Activated CD4-positive, alpha-beta T cell treated with anti-CD3 and anti-CD28 coated beads, Interleukin-2, Interleukin-4, amounts not matched to agents 100 ng/mL and 50 ng/mL, durations not matched to agents 16 hours and 8 hours (primary cell): ENCODE results near the gene NOS3.
A peak's percentile ranks its signal among the peaks of the same experiment; 100 is the strongest.

Experiments used
- DNase-seq: peaks from one replicate; pipeline ENCODE4 v3.0.0-alpha.2; 2020; ENCODE audit warnings: low spot score

Gene NOS3

DNA sequence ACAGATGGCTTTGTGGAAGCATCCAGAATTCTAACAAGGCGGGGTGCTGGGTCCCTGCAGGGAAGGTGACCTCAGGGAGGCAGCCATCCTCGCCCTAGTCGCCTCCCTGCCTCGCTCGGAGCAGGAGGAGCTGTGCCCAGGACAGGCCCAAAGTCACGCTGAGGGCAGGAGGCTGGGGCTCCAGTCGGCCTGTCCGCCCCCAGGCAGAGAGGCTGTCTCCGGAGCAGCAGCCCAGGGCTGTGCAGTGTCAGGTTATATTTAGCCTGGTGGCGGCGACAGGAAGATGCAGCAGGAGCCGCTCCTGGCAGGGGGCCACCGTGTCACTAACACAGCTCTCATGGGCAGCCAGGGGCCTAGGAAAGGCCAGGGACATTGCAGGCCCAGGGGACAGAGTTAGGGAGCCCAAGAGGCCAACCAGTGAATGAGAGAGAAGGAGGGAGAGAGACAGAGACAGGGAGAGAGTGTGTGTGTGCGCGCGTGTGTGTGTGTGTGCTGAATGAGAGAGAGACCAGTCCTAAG, 26.2 kb upstream of the NOS3 start:
- DNase-seq, result no peak

GRCh38 chr7:150965273-150965830, 25.5 kb upstream of the NOS3 start:
- no peak for DNase-seq

- no peak for DNase-seq
Measured at GRCh38 chr7:150966002-150966401, 24.8 kb upstream of the NOS3 start.

- DNase-seq, result no peak
Measured at GRCh38 chr7:150967349-150967748, 23.5 kb upstream of the NOS3 start.

DNA sequence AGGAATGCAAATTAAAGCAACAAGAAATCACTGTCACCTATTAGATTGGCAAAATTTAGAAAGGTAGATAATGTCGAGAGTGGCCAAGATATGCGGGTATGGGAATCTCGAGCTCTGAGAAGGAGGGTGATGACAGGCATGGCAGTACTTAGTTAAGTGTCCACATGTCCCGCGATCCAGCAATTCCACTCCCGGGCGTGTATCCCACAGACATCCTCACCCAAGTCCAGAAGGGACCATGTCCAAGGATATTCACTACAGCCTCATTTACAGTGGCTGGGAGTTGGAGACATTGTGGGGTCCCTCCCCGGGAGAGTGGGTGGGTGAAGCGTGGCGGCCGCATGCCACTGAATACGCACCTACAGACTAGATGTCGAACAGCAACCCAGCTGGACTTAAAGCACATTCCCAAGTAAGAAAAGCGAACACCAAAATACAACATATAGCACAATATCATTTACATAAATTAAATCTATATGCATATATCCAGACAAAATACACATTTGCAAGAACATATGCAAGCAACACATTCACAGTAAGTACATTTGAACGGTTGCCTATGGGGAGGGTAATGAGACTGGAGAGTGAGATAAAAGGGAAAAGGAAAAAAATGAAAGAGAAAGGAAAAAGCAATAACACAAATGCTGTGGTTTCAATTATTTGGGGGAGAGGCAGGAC, 22.6 kb upstream of the NOS3 start:
- no peak for DNase-seq

- no peak for DNase-seq
Measured at GRCh38 chr7:150968734-150969372, 22.0 kb upstream of the NOS3 start.

GRCh38 chr7:150969475-150969874, 21.3 kb upstream of the NOS3 start:
- DNase-seq, result no peak

DNA sequence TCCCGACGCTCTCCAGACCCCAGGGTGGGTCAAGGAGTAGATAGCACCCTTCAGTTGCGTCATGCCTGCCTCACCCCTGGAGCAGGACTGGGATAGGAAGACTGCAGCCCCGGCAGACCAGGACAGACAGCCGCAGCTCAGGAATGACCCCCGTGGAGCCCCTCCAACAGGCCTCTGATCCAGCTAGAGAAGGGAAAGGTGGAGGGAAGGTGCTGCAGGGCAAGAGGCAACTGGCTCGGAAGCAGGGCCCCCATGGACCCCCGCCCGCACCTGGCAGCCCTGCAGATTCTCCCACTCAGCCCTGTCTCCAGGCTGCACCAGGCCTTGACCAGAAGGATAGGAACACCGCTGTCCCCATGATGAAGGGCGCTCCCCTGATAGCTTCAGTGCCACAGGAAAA, 20.4 kb upstream of the NOS3 start:
- no peak for DNase-seq

DNA sequence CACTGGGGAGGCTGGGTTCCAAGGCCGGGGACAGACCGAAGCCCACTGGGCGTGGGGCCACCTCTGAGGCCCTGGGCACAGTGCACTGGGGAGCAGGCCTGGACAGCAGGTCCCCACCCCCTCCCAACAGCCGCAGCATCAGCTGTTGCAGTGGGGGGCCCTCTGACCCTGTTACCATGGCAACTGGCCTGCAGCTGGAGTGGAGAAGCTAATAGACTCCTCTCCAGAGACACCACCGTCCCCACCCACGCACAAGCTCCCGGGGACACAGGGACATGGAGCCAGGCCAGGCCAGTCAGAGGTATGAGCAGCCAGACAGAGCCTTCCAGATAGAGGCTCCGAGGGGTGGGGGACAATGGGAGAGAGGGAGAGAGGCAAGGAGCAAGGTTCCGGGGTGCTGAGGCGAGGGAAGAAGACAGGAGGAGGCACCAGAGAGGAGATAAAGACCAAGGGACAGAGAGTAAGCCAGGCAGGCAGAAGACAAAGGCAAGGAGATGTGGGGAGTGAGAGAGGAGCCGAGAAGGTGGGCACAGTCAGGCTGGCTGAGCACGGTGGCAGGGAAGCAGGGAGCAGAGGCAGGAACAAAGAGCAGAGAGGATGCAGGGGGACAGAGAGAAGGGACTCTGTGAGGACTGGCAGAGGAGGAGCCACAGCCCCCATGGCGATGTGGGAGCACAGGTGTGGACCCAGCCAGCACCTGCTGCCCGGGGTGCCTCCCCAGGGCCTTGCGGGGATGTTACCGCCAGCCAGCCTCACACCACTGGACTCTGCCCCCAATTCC, 19.4 kb upstream of the NOS3 start:
- DNase-seq, result no peak

GRCh38 chr7:150972023-150972468, 18.8 kb upstream of the NOS3 start:
- DNase-seq, result no peak

DNA sequence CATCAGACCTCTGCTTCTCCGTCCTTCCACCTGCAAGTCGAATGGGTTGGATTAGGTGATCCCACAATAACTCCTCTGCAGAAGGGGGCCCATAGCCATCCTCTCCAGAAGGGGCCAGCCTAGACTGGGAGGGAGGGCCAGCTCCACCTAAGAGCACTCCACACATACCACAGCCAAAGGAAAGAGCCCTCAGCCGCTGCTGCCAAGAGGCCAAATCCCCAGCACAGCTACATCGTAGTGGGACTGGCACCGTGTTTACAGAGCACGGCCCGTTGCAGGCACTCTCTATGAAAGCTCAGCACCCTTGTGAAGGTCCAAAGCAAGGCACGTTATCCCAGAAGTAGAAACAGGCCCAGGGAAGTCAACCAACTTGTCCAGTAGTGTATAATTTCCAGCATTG, 18.1 kb upstream of the NOS3 start:
- DNase-seq, result no peak

- DNase-seq, result no peak
Measured at GRCh38 chr7:150973571-150974451, 17.0 kb upstream of the NOS3 start.

DNA sequence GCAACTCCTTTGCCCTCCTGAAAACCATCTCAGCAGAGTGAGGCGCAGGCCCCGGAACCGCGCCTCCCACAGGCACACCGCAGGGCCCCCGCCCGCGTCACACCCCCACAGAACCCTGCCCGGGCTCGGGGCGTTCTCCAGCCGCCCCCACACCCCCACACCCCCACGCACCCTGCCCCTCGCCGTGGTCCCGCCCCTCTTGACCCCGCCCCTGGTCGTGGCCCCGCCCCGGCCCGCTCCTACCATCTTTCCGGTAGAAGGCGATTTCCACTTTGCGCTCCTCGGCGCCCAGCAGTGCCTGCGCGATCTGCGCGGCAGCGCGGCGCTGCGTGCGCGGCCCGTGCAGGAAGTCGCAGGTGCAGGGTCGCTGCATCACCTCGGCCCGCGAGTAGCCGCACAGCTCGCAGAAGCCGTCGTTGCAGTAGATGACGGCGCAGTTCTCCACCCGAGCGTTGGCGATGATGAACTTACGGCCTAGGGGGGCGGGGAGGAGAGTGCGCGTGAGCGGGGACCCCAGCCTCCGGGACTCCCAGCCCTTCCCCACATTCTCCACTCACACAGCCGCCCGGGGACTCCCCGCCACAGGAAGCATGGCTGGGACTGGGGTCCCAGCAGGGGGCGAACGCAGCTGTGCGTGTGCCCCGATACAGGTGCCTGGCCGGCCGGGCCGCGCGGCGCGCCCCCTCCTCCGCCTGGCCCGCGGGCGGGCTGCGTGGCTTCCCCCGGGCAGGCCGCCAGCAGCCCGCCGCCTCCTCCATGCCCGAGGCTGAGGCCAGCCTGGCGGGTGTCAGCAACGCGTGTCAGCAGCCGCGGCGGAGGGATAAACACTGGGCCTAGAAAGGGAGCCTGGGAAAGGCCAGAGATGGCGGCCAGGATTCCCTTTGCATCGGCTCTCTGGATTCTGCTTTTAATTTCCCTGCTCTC, 16.1 kb upstream of the NOS3 start:
- peak; percentile 78 for DNase-seq

- DNase-seq, result no peak
Measured at GRCh38 chr7:150975536-150976319, 15.1 kb upstream of the NOS3 start.

DNA sequence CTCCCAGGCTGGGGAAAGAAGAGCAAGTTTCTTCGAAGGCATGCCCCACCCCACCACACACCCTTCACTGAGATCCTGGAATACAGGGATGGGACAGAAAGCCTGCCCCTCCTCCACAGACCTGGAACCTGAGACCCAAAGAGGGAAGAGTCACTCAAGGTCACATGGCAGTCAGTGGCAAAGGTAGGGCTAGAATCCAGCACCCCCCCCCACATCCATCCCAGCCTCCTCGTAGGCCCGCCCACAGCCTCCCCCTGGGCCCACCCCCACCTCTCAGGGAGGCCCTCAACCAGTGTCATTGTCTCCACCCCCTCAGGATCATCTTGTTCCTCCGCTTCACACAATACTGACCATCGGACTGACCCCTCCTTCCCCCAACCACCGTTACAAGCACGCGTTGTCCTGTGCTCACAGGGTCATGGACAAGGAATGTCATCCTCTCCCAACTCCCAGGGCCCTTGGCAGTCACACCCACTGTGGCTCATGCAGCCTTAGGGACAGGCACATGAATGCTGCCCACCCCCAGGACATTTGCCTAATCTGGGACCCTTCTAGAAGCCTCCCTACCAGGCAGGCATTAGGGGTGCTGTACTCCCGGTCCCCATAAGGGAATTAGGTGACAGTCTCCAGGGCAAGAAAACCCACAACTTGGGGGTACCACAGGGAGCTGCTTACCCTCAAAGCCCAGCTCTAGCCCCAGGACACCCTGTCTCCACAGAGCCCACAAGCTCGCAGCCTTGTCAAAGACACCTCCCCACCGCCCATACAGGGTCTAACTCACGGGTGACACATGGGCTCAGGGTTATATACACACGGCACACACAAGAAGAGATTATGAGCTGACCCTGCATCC, 14.1 kb upstream of the NOS3 start:
- DNase-seq, result no peak

- DNase-seq, result no peak
Measured at GRCh38 chr7:150977382-150978125, 13.3 kb upstream of the NOS3 start.

DNA sequence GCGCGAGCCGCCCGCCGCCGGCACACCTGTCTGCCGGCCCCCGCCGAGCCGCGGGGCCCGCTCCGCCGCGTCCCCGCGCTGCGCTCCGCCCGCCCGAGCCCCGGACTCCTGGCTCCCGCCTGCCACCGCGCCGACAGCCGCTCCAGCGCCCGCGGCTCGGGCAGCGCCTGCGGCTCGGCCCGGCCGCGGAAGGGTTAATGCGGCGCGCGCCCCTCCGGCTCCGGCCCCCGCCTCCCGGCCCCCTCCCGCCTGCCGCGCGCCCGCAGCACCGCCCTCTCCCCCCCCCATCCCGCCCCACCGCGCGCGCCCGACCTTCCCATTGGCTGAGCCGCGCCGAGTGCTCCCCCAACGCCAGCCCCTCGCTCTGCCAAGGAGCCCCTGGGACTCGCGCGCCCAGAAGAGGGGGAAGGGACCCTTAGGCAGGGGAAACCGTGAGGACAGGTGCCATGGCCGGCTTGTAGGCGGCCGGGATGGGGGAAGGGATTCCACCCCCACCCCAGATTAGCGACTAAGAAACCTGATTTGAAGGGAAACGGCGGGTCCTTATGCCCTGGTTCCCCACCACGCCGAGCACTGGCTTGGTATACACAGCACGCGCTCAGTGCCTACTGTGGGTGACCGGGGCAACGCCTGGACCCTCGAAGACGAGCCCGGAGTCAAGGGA, 12.6 kb upstream of the NOS3 start, which contains the start of gene KCNH2:
TSS of gene KCNH2 (minus strand) at position 196 of the 664 bp plus-strand sequence. CDS start 408 bp downstream, outside the sequence.
- DNase-seq, result no peak
